Head of caudate nucleus (tissue), 42 donors: Measurements from ENCODE around the gene WDR45B.
"Not testable (repeated sequence)": the region's sequence is repeated elsewhere in the genome, so short reads cannot be mapped to it uniquely, and the experiment has no call there.

Experiments
- DNase-seq, 42 donors: peaks; one replicate each; pipeline versions ENCODE4 v3.0.0 to v3.0.0-alpha.2; 2020 to 2021; ENCODE audit warnings: mixed read lengths in 7 of 42
- intact Hi-C: fragments of 100-400 bp; cut with DNase I; formaldehyde crosslinking; loops from one replicate; pipeline ENCODE4 v1.15.0; 2022

WDR45B gene

DNA sequence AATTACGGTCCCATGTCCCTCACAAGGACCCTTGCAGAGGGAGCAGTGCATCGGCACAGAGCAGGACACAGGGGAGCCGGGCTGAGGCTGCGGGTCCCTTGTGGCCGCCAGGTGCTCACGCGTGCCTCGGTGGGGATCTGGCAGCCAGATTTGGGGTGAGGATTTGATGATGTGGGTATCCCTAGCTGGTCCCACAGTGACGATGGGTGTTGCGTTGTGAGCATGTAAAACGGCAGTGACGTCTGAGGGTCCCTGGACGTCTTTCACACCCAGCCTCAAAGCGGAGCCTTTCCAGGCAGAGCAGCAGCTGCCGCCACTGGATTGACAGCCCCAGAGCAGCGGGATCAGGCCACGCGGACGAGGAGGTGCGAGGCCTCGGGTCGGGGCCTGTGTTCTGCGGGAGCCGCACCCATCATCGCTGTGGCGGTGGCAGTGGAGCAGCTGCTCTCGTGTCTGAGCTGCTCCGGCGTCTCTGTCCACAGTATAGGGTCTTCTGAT is 54.6 kb downstream of the WDR45B start:
- peak in 1 of 42 donors; percentile 31 for DNase-seq
- intact Hi-C loops, result no loop called here

DNA sequence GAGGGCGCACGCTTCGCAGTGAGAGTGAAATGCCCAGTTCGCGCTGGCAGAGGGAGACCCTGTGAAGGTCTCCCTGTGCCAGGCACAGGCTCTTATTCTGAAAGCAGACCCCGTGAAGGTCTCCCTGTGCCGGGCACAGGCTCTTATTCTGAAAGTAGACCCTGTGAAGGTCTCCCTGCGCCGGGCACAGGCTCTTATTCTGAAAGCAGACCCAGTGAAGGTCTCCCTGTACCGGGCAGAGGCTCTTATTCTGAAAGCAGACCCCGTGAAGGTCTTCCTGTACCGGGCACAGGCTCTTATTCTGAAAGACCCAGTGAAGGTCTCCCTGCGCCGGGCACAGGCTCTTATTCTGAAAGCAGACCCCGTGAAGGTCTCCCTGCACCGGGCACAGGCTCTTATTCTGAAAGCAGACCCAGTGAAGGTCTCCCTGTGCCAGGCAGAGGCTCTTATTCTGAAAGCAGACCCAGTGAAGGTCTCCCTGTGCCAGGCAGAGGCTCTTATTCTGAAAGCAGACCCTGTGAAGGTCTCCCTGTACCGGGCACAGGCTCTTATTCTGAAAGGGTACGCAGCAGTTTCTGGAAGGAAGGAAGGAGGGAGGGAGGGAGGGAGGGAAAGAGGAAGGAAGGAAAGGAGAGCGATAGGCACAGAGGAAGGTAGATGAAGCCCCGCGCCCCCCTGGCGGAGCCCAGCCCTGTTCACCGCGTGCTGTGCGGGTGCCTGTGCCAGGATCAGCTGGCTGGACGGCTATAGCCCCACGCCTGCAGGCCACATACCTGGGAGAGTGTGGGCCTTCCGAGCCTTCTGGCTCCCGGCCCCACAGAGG is 55.3 kb downstream of the WDR45B start:
- intact Hi-C loops, result no loop called here
- peak; percentile 30 to 92 (median 81) for DNase-seq

DNA sequence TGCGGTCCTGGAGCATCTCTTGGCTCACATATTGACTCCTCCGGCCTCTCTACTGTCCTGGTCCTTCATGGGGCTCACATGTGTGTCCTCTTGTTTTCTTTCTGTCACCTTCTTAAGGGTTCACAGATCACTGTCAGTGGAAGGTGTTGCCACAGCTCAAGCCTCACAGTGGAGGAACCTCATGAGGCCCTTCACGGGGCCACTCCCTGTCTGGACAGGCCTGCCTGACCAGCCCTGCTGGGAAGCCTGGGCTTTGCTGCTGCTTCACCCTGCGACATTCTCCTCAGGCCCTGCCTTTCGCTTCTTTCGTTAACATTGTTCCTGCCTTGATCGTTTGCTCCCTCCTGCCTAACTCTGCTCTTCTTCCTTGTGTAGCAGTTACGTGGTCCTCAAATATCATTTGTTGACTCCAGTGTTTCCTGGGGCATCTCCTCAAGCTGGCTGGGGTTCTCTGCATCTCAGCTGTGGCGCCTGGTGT is 55.9 kb downstream of the WDR45B start:
- peak in 1 of 42 donors; percentile 27 for DNase-seq
- intact Hi-C loops, result no loop called here

DNA sequence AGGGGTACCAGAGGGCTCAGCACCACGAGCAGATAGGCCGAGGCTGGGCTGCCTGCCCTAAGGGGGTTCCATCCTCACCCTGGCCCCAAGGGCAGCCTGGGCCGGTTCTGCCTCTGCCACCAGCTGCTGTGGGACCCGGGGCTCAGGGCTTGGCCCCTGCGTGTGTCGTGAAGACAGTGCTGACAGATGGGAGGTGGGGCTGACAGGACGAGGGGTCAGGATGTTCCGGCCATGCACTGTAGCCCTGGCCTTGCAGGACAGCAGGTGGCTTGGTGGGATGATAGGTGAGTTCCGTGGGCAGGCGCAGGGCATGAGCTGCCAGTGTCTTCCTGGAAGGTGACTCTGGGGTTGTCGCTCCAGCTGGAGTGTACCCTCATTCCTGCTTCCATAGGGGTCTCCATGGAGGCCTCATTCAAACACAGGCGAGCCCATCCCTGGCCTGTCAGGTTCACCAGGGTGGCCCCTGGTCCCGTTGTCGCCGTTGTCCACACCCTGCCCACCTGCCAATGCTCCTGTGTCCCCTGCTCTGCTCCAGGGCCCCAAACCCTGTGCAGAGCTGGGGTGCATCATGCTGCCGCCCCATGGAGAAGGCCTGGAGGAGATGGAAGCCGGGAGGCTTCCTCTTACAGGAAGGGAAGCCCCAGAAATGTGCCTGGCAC is 57.2 kb downstream of the WDR45B start:
- intact Hi-C loops, result no loop called here
- DNase-seq, result no peak

DNA sequence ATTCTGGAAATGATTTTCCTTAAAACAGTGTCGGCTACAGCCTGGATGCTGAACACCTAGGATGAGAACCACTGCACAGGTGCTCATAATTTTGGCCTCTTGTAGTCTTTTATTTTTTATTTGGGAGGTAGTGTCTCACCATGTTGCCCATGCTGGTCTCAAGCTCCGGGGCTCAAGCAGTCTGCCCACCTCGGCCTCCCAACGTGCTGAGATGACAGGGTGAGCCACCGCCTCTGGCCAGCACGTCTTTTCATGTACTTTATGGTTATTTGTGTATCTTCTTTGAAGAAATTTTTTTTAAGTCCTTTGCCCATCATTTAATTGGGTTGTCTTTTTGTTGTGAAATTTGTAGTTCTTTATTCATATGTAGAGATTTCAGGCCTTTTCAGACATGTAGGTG is 58.0 kb downstream of the WDR45B start:
- DNase-seq, result no peak
- intact Hi-C loops, result no loop called here

DNA sequence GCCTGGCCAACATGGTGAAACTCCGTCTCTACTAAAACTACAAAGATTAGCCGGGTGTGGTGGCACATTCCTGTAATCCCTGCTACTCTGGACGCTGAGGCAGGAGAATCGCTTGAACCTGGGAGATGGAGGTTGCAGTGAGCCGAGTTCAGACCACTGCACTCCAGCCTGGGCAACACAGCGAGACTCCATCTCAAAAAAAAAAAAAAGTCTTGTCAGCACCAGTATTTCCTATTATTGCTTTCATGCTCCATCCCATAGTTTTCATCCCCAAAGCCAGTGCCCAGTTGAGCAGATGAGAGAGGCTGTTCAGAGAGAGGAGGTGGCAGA is 58.4 kb downstream of the WDR45B start:
- intact Hi-C loops, result no loop called here
- DNase-seq, result no peak

DNA sequence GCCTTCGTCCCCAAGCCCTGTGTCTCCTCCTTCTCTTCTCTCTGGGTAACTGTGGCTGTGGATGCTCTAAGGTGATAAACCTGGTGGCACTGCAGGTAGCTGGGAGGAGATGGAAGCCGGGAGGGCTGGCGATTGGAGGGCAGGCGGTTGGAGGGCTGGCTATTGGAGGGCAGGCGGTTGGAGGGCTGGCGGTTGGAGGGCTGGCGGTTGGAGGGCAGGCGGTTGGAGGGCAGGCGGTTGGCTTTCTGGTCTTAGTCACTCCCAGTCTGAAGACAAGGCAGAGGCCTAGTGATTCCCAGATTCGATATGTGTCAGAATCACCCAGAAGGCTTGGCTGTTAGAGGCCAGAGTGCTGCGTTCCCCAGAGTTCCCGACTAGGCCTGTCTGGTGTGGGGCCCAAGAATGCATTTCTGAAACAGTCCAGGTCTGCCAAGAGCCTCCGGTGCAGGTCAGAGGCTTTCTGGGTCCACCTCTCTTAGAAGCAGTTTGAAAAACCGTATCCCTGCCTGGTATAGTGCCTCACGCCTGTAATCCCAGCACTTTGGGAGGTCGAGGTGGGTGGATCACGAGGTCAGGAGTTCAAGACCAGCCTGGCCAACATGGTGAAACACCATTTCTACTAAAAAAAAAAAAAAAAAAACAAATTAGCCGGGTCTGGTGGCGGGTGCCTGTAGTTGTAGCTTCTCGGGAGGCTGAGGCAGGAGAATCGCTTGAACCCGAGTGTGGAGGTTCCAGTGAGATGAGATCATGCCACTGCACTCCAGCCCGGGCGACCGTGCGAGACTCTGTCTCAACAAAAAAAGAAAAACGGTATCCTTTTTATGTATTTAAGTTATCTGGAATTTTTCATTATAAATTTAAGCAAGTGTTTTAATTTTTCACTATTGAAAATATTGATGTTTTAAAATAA is 59.7 kb downstream of the WDR45B start:
- intact Hi-C loops, result no loop called here
- DNase-seq, result no peak

DNA sequence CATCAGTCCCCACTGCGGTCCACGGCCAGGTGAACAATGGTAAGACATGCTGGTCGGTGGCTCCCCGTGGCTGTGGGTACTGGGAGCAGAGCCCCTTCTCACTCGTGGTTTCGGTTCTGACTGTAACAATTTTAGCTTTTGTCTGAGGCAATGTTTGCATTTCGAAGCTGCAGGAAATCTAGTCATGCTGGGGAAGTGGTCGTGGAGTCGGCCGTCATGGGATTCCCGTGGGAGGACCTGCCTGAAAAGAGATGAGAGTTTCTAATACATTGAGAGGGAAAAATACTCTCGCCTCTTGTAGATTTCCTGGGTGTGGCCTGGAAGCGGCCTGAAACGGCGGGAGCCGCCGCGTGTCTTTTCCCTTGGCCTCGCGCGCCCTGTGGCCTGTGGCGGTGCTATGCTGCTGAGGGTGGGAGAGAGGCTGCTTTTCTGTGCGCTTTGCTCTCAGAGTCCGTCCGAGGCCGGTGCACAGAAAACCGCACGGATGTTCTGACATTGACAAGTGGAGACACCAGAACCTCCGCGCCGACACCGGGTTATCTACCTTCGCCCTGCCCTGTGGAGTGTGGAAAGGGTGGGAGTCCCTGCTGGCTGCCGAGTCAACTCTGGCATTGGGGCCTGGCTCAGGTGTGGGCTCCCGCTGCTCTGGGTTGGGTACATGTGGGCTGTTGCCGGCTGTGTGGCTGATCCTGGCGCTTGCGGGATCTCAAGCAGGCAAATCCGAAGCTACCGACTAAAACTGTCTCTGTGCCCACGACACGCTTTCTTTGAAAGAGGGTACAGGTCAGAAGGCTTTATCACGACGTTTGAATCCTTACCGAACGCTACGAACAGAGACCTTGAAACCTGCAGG is 60.8 kb downstream of the WDR45B start:
- peak in 9 of 42 donors; percentile 11 to 65 (median 48) for DNase-seq
- intact Hi-C loops, result no loop called here

DNA sequence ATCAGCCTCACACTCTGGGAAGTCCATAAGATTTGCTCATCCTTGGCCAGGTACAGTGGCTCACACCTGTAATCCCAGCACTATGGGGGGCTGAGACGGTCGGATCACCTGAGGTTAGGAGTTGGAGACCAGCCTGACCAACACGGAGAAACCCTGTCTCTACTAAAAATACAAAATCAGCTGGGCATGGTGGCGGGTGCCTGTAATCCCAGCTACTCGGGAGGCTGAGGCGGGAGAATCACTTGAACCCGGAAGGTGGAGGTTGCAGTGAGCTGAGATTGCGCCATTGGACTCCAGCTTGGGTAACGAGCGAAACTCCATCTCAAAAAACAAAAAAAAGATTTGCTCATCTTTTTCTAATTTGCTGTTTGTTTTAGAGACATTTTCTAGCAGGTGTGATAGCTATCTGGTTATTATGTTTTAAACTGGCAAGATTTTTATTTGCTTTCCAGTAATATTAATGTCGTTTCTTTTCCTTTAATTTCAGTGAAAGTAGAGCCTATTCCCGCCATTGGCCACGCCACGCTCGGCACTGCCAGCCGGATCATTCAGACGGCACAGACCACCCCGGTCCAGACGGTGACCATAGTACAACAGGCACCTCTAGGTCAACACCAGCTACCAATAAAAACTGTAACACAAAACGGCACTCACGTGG is 61.5 kb downstream of the WDR45B start:
- DNase-seq, result no peak
- intact Hi-C loops, result no loop called here

DNA sequence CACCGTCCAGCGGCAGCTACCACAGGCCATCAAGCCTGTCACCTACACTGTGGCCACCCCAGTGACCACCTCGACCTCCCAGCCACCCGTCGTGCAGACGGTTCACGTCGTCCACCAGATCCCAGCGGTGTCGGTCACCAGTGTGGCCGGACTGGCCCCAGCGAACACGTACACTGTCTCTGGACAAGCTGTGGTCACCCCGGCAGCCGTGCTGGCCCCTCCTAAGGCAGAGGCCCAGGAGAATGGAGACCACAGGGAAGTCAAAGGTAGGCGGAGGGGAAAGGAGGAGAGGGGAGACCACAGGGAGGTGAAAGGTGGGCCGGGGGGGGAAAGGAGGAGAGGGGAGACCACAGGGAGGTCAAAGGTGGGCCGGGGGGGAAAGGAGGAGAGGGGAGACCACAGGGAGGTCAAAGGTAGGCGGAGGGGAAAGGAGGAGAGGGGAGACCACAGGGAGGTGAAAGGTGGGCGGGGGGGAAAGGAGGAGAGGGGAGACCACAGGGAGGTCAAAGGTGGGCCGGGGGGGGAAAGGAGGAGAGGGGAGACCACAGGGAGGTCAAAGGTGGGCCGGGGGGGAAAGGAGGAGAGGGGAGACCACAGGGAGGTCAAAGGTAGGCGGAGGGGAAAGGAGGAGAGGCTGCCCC is 62.2 kb downstream of the WDR45B start:
- DNase-seq, result peak in 1 of 42 donors; percentile 33
- intact Hi-C loops, result not testable (repeated sequence)

DNA sequence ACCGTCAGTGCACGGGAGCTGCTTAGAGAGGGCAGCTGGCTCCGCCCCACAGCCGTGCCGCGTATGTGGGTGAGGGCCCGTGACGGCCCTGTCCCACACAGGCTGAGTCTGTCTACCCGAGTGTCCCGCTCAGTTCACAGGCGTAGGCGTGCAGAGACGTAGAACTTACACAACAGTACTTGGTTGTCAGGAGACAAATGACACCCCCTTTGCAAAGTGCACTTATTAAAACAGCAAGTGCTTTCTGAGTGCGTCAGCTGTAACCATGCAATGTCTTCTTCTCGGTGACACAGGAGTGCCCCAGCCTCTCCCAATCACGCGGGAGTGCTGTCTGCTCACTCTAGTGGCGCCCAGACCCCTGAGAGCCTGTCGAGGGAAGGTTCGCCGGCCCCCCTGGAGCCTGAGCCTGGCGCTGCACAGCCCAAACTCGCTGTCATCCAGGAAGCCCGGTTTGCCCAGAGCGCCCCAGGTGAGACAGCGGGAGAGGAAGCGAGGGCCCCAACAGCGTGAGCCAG is 64.5 kb downstream of the WDR45B start:
- peak; percentile 54 to 94 (median 79) for DNase-seq
- intact Hi-C loops, result no loop called here

DNA sequence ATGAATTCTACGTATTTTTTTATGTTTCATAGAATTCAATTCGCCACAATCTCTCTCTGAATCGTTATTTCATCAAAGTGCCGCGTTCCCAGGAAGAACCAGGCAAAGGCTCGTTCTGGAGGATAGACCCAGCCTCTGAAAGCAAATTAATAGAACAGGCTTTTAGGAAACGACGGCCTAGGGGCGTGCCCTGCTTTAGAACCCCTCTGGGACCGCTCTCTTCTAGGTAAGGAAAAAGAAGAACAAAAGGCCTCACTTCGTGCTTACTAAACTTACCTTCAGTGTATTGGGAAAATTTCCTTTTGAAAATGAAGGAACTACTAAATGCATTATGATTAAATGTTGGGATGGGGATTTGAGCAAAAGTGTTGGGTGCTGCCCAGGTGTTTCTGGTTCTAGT is 65.5 kb downstream of the WDR45B start:
- DNase-seq, result no peak
- intact Hi-C loops, result no loop called here

DNA sequence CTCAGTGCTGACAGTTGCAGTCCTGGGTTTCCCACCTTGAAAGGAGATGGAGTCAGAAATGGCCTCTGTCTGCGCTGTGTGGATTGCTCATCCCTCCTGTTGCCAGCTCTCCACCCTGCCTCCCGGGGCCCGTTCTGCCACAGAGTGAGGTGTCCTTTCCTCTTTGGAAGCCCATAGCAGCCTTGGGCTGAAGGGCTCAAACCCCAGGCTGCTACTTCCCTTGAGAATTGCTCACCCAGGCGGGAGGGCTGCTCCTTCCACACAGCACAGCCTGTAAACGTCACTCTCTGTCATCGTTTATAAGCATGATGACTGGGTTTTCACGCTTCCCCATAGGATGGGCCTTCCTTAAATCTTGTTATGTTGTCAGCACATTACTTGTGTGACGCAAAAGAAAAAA is 66.0 kb downstream of the WDR45B start:
- intact Hi-C loops, result no loop called here
- no peak for DNase-seq

DNA sequence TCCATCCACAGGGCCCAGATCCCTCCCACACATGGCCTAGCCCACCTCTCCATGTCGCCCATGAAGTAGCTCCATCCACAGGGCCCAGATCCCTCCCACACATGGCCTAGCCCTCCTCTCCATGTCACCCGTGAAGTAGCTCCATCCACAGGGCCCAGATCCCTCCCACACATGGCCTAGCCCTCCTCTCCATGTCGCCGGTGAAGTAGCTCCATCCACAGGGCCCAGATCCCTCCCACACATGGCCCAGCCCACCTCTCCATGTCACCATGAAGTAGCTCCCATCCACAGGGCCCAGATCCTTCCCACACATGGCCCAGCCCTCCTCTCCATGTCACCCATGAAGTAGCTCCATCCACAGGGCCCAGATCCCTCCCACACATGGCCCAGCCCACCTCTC is 68.3 kb downstream of the WDR45B start:
- DNase-seq, intact Hi-C loops: not testable (repeated sequence)

DNA sequence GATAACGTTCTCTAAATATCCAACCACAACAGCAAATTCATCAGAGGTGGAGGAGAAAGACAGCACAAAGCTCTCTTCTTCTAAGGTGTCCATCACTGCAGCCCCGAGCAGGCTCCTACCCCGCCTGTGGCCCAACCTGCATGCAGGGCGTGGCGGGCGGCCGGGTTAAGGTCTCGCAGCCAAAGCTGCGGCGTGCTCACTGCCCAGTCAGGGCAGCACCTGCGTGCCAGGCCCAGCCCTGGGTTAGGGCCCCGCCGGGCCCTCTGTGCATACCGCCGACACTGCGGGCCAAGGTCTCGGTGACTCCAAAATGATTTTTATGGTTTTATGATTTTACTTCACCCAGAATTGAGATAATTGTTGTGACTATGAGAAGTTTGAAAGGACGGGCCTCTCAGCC is 70.9 kb downstream of the WDR45B start:
- intact Hi-C loops, result no loop called here
- no peak for DNase-seq

DNA sequence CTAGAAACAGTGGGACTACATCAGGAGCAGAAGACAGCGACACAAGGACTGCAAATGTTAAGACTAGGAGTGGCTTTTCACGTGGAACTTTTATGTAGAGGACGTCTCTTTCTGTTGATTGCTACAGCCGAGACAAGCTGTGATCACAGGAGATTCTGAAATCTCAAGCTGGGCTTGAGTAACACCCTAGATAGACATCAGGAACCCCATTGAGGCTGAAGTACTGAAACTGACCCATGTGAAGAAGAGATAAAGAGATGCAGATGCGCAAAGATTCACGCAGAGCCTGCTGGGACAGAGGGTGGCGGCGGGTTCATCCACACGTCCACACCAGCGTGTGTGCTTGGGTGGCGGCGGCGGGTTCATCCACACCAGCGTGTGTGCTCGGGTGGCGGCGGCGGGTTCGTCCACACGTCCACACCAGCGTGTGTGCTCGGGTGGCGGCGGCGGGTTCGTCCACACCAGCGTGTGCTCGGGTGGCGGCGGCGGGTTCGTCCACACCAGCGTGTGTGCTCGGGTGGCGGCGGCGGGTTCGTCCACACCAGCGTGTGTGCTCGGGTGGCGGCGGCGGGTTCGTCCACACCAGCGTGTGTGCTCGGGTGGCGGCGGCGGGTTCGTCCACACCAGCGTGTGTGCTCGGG is 72.5 kb downstream of the WDR45B start:
- DNase-seq, intact Hi-C loops: not testable (repeated sequence)

DNA sequence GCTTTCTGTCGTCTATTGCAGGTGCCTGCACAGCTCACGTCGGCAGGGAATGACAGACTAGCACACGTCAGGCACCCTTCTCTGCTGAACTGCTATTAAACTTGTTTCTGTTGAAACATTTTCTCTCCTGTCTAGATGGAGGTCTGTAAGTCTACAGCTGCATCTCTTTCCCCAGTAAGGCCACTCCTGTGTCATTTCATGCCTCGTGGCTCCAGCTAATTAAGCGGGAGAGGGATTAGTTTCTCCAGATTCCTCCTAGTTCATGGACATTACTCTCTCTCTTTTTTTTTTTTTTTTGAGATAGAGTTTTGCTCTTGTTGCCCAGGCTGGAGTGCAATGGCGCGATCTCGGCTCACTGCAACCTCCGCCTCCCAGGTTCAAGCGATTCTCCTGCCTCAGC is 74.2 kb downstream of the WDR45B start:
- intact Hi-C loops, result no loop called here
- no peak for DNase-seq
